PC-9 (cell line): ENCODE measurements around the gene PTPRC.

Experiments
- EZH2 ChIP-seq: fragments of 200-600 bp; sonication (generic); IDR thresholded peaks from 2 replicates; pipeline ENCODE4 v1.8.0; 2017; ENCODE audit warnings: antibody characterized with exemption, low read depth
- TF ChIP-seq, protein P1 (sequence below): fragments of 200-600 bp; sonication (generic); conservative IDR thresholded peaks from 2 replicates; pipeline ENCODE4 v1.6.1; 2017; ENCODE audit warnings: mixed run types, antibody characterized with exemption, mild to moderate bottlenecking, moderate library complexity

DNA sequence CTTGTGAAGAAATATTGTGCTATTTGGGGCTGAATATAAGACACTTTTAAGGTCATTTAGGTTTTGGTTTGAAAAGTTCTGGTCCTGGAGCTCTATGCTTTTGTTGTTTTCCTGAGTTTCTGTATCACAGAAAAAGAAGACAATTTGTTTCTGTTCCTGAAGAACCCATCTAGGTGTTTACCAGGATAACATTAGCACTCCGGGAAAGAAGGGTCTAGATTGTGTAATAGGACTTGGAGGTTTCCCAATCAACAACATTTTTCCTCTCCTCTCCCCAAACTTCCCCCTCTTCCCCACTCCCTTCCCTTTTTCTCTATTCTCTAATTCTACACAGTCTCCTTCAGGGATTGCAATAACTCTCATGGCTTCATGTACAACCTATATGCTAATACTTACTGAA is 78.7 kb downstream of the PTPRC start:
- TF ChIP-seq, protein P1, sequence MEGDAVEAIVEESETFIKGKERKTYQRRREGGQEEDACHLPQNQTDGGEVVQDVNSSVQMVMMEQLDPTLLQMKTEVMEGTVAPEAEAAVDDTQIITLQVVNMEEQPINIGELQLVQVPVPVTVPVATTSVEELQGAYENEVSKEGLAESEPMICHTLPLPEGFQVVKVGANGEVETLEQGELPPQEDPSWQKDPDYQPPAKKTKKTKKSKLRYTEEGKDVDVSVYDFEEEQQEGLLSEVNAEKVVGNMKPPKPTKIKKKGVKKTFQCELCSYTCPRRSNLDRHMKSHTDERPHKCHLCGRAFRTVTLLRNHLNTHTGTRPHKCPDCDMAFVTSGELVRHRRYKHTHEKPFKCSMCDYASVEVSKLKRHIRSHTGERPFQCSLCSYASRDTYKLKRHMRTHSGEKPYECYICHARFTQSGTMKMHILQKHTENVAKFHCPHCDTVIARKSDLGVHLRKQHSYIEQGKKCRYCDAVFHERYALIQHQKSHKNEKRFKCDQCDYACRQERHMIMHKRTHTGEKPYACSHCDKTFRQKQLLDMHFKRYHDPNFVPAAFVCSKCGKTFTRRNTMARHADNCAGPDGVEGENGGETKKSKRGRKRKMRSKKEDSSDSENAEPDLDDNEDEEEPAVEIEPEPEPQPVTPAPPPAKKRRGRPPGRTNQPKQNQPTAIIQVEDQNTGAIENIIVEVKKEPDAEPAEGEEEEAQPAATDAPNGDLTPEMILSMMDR: no peak
- TF ChIP-seq EZH2: no peak
